Lung (tissue), 12 donors: Measurements from ENCODE around the gene EHMT1. TPM values are rescaled to one million over a fixed set of nuclear protein-coding genes. Genes with fewer than 3 reads are reported as not detected.

Source experiments
- ATAC-seq: fragments of 200-7000 bp; cut with Tn5 transposase; one replicate; pipeline ENCODE4 v1.9.1; 2020; ENCODE audit warnings: moderate number of reproducible peaks; ENCODE audit not compliant: insufficient read depth, low FRiP score
- DNase-seq, 3 donors: peaks; one replicate each; pipeline ENCODE4 v3.0.0-alpha.2; 2013 to 2017
- H3K27ac ChIP-seq, 2 donors: one replicate each; pipeline ENCODE4 v1.5.1; 2013; ENCODE audit warnings: mild to moderate bottlenecking in 2 of 2, moderate library complexity in 2 of 2, control low read depth in 1 of 2, inconsistent platforms in 1 of 2, low read depth in 1 of 2, low read length in 1 of 2
- H3K27me3 ChIP-seq, 3 donors: one replicate each; pipeline ENCODE4 v1.5.1; 2013; ENCODE audit warnings: low read length in 2 of 3; ENCODE audit not compliant: control insufficient read depth in 3 of 3, insufficient read depth in 3 of 3
- H3K36me3 ChIP-seq, 4 donors: one replicate each; pipeline ENCODE4 v1.5.1; 2013; ENCODE audit warnings: low read length in 4 of 4, mild to moderate bottlenecking in 1 of 4, moderate library complexity in 1 of 4; ENCODE audit not compliant: control insufficient read depth in 4 of 4, insufficient read depth in 4 of 4
- H3K4me1 ChIP-seq, 5 donors: one replicate each; pipeline ENCODE4 v1.5.1; 2013; ENCODE audit warnings: low read length in 5 of 5, mild to moderate bottlenecking in 2 of 5, moderate library complexity in 1 of 5; ENCODE audit not compliant: control insufficient read depth in 5 of 5, insufficient read depth in 5 of 5
- H3K4me3 ChIP-seq: one replicate; pipeline ENCODE4 v1.5.1; 2013; ENCODE audit warnings: mild to moderate bottlenecking, control low read depth, moderate library complexity
- H3K9ac ChIP-seq, 2 donors: one replicate each; pipeline ENCODE4 v1.5.1; 2013; ENCODE audit warnings: low read length in 2 of 2, control low read depth in 1 of 2; ENCODE audit not compliant: insufficient read depth in 1 of 2
- H3K9me3 ChIP-seq, 4 donors: one replicate each; pipeline ENCODE4 v1.5.1; 2013; ENCODE audit warnings: low read length in 3 of 4, mild to moderate bottlenecking in 1 of 4, moderate library complexity in 1 of 4; ENCODE audit not compliant: control insufficient read depth in 4 of 4, insufficient read depth in 3 of 4
- WGBS, 2 donors: extraction: QIAGEN DNeasy Blood & Tissue Kit; methylation state at CpG; one replicate each; pipeline ENCODE4 v1.1.7; 2013; 5-methylcytosine and 5-hydroxymethylcytosine counted together
- polyA plus RNA-seq, 2 donors: library from polyadenylated mRNA; stranded (reverse); fragments of 200-250 nt; gene quantifications; one replicate each; pipeline ENCODE4 v1.2.1, GENCODE V29; 2013
- total RNA-seq, 2 donors: library from RNA; depleted of rRNA in 1 of 2; stranded (reverse); fragments of >200 nt in 1 of 2; gene quantifications; one replicate each; pipeline ENCODE4 v1.2.1, GENCODE V29; 2014 to 2021
- TF ChIP-seq, protein P1 (sequence below): IDR thresholded peaks from 2 replicates; pipeline ENCODE4 v1.5.1; 2012; ENCODE audit warnings: mild to moderate bottlenecking; ENCODE audit errors: control extremely low read depth, extremely low read depth
- donor health status: control.
- donor health status: control.
- donor health status: Bipolar disorder and iron deficiency.
- donor health status: healthy.
- donor health status: DM: yes; HTN: yes; CAD: no.

Gene EHMT1
- total and polyA plus RNA-seq, 4 donors = 32.2 to 91.5 (median 58.1) TPM

- TF ChIP-seq, protein P1, sequence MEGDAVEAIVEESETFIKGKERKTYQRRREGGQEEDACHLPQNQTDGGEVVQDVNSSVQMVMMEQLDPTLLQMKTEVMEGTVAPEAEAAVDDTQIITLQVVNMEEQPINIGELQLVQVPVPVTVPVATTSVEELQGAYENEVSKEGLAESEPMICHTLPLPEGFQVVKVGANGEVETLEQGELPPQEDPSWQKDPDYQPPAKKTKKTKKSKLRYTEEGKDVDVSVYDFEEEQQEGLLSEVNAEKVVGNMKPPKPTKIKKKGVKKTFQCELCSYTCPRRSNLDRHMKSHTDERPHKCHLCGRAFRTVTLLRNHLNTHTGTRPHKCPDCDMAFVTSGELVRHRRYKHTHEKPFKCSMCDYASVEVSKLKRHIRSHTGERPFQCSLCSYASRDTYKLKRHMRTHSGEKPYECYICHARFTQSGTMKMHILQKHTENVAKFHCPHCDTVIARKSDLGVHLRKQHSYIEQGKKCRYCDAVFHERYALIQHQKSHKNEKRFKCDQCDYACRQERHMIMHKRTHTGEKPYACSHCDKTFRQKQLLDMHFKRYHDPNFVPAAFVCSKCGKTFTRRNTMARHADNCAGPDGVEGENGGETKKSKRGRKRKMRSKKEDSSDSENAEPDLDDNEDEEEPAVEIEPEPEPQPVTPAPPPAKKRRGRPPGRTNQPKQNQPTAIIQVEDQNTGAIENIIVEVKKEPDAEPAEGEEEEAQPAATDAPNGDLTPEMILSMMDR = no peak
- DNase-seq (no peak), ATAC-seq (no peak)
- no peak overlapping the region for H3K9ac ChIP-seq
- no peaks in the 10 kb centered on the region for H3K27me3 ChIP-seq
- H3K27ac ChIP-seq = no peak overlapping the region
- peaks cover 0 to 7% (median 1%) of the 10 kb centered on the region in 4 donors for H3K9me3 ChIP-seq
- H3K4me3 ChIP-seq = no peak overlapping the region
- H3K4me1 ChIP-seq = no peaks in the 10 kb centered on the region
- 92 to 95% methylated on average over 13 of the region's 13 CpGs for WGBS, 2 donors
- H3K36me3 ChIP-seq = peaks cover 15 to 60% (median 40%) of the 10 kb centered on the region in 4 donors
Observed at GRCh38 chr9:137756045-137756744, 137.4 kb downstream of the EHMT1 start.

- TF ChIP-seq, protein P1 = no peak
- H3K4me1 ChIP-seq = no peaks in the 10 kb centered on the region
- no peak overlapping the region for H3K9ac ChIP-seq
- DNase-seq = no peak
- no peaks in the 10 kb centered on the region for H3K27me3 ChIP-seq
- H3K36me3 ChIP-seq = peaks cover 15 to 59% (median 36%) of the 10 kb centered on the region in 4 donors
- H3K4me3 ChIP-seq = no peak overlapping the region
- peaks cover 0 to 7% (median 1%) of the 10 kb centered on the region in 4 donors for H3K9me3 ChIP-seq
- ATAC-seq = no peak
- WGBS, 2 donors = 87 to 94% methylated on average over 10 of the region's 10 CpGs
- H3K27ac ChIP-seq = no peak overlapping the region
Observed at GRCh38 chr9:137757139-137757538, 138.3 kb downstream of the EHMT1 start.

DNA sequence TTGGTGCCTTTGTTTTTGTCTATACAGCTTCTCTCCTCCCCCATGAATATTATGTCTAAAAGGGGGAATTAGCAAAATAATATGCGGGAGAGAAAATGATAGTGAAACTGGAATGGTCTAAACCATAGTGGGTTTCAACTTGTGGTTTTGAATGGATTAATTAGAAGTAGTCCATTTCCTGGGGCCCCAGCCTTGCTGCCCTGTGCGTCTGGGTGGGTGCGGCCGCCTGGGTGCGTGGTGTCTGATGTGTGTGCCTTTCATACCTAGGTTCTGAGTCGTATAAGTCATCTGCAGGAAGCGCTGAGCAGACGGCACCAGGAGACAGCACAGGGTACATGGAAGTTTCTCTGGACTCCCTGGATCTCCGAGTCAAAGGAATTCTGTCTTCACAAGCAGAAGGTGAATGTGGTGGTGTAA lies 138.8 kb downstream of the EHMT1 start:
- H3K36me3 ChIP-seq = peaks cover 15 to 56% (median 32%) of the 10 kb centered on the region in 4 donors
- TF ChIP-seq, protein P1 = no peak
- H3K4me1 ChIP-seq = no peaks in the 10 kb centered on the region
- WGBS, 2 donors = 85 to 87% methylated on average over 9 of the region's 9 CpGs
- no peak for ATAC-seq
- no peak overlapping the region for H3K4me3 ChIP-seq
- H3K9ac ChIP-seq = no peak overlapping the region
- H3K27ac ChIP-seq = no peak overlapping the region
- H3K9me3 ChIP-seq = peaks cover 0 to 7% (median 1%) of the 10 kb centered on the region in 4 donors
- no peak for DNase-seq
- H3K27me3 ChIP-seq = no peaks in the 10 kb centered on the region
